NCI-H1436 (cell line): ENCODE results near the gene ST7.
"Not testable (repeated sequence)": the region's sequence is repeated elsewhere in the genome, so short reads cannot be mapped to it uniquely, and the experiment has no call there.

Source experiments
- DNase-seq: peaks from one replicate; lab custom pipeline; 2025; lab: John Stamatoyannopoulos, UW

ST7 gene, protein sequence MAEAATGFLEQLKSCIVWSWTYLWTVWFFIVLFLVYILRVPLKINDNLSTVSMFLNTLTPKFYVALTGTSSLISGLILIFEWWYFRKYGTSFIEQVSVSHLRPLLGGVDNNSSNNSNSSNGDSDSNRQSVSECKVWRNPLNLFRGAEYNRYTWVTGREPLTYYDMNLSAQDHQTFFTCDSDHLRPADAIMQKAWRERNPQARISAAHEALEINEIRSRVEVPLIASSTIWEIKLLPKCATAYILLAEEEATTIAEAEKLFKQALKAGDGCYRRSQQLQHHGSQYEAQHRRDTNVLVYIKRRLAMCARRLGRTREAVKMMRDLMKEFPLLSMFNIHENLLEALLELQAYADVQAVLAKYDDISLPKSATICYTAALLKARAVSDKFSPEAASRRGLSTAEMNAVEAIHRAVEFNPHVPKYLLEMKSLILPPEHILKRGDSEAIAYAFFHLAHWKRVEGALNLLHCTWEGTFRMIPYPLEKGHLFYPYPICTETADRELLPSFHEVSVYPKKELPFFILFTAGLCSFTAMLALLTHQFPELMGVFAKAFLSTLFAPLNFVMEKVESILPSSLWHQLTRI

DNA sequence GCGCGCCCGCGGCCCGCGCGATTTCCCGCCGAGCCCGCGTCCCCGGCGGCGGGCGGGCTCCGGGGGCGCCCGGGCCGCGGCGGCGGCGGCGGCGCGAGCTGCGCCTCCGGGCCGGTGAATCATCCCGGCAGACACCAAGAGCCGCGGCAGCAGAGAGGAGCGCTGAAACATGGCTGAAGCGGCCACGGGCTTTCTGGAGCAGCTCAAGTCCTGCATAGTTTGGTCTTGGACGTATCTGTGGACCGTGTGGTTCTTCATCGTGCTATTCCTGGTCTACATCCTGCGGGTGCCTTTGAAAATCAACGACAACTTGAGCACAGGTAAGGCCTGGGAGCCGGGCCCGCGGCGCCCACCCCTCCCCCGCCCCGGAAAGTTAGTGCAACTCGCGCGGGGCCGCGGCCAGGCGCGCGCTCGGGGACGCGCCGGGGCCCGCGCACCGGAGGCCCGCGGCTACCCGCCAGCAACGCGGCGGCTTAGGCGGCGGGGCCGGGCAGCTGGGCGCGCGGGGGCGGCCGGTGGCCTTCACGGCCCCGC lies at the start of gene ST7:
TSS of gene ST7 (plus strand) at position 130 of the 534 bp plus-strand sequence. CDS start at position 170, 40 bp downstream.
- peak; percentile 53 for DNase-seq

DNA sequence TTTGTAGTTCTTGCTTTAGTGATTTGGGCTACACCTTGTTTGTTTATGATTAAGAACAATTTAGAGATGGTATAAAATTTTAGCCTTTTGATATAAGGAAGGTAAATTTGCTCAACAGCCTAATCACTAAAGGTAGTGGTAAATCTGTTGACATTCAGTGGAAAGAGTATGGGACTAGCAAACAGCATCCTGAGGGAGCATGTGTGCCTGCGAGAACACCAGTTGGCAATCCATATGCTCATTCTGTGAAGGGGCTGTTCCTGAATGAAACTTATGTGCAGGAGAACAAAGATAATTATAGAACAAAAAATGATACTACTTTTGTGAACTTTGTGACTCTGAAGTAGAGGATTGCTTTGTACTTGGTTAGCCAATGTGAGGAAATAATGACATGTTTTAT lies 46.9 kb upstream of the ST7 start:
- DNase-seq: no peak

DNA sequence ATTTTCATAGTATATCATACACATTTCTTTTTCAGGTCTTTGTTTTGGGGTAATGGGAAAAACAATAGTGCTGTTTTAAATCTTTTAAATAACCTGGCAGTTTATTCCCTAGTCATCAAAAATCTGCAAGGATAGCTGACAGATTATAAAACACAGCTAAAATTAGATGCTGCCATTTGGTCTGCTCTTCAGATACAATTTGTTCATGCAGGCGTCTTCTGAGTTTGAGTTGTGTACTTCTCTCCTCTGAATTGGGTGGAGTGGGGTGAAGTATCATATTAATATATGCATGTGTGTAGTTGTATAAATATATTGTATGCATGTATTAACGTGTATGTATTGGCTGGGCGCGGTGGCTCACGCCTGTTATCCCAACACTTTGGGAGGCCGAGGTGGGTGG lies 42.9 kb upstream of the ST7 start:
- no peak for DNase-seq

- DNase-seq: no peak
Observed at GRCh38 chr7:116911801-116912200, 41.5 kb upstream of the ST7 start.

DNA sequence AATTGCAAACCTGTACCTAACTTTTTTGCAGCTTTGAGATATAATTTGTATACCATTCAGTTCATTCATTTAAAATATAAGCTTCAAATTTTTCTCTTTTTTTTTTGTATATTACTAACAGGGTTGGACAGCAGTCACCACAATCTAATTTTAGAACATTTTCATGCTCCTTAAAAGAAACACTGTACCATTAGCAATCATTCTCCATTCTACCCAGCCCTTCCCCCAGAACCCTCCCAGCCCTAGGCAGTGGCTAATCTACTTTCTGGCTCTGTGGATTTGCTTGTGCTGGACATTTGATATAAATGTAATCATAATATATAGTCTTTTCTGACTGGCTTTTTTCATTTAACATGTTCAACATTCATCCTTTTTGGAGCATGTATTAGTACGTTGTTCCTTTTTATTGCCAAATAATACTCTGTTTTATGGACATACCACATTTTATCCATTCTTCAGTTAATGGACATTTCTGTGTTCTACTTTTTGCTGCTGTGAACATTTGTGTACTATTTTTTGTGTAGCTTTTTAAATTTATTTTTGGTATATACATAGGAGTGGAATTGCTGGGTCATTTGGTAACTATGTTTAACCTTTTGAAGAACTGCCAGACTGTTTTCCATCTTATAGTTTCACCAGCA lies 40.9 kb upstream of the ST7 start:
- DNase-seq: no peak

GRCh38 chr7:116918704-116919103 lies 34.6 kb upstream of the ST7 start:
- DNase-seq: no peak

- DNase-seq: no peak
Observed at GRCh38 chr7:116920359-116920758, 32.9 kb upstream of the ST7 start.

GRCh38 chr7:116922545-116922944 lies 30.8 kb upstream of the ST7 start:
- no peak for DNase-seq

GRCh38 chr7:116924741-116925140 lies 28.6 kb upstream of the ST7 start:
- no peak for DNase-seq

DNA sequence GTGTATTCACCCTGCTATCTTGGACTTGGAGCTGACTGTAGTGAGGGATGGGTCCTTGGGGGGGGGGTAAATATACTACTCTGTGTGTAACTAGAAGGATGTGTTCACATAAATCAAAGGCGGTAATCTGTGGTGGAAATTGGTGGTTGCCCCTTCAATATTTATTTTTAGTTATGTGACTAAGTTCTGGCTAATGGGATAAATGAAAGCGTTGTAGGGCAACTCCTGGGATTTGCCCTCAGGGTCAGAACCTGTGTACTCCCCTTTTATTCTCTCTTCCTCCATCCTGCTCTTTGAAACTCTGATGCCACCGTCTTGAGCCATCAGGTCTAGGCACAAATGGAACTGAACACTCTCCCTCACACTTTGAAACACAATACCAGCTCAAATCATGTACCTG lies 24.3 kb upstream of the ST7 start:
- DNase-seq: no peak

DNA sequence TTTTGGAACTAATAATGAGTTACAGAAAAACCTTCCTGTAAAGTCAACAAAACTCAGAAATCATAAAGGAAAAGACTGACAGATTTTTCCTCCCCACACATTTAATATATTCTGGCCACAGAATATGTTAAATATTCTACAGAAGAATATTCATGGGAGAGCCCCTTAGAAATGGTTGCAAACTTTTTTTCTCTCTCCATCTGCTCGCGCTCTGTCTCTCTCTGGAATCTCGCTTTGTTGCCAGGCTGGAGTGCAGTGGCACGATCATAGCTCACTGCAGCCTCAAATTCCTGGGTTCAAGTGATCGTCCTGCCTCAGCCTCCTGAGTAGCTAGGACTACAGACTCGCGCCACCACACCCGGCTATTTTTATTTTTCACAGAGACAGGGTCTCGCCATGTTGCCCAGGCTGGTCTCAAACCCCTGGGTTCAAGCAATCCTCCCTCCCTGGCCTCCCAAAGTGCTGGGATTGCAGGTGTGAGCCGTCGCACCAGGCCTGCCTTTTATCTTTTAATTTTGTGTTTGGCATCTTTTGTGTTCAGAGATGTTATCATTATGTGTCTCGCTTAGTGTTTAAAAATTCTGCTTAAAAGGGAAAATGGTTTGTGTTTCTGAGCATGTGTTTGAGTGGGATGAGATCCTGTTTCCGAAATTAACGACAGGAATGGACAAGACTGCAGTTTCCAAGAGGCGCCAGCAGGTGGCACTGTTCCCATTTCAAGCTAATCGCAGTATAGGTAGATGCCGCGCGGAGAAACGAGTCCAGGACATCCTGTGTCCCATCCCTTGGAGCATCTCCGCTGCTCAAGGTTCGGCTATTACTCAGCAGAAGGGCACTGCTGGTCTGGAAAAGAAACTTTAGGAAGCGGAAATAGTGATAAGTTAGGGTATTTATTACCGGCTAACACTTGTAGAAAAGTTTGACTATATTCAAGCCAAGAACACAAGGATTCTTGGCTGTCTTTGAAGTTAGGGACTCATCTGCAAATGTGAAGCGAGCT lies 23.1 kb upstream of the ST7 start:
- DNase-seq: peak; percentile 54

DNA sequence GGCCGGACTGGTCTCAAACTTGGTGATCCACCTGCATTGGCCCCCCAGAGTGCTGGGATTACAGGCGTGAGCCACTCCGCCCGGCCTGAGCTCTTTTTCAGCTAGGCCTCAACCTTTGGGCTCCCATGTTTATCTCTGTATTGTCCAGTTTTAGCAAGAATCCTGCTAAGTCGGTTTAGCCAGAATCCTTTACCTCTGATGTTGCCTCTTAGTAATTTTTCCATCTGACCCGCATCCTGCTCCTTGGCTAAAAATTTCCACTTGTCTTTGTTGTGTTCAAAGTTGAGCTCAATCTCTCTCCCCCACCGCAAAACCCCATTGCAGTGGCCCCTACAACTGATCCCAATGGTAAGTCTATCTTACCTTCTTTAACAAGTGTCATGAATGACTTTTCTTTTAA lies 20.7 kb upstream of the ST7 start:
- DNase-seq: no peak

- DNase-seq: no peak
Observed at GRCh38 chr7:116933465-116933864, 19.8 kb upstream of the ST7 start.

- DNase-seq: no peak
Observed at GRCh38 chr7:116934580-116934979, 18.7 kb upstream of the ST7 start.

- DNase-seq: not testable (repeated sequence)
Observed at GRCh38 chr7:116936844-116937243, 16.5 kb upstream of the ST7 start.

GRCh38 chr7:116938678-116939077 lies 14.6 kb upstream of the ST7 start:
- no peak for DNase-seq

DNA sequence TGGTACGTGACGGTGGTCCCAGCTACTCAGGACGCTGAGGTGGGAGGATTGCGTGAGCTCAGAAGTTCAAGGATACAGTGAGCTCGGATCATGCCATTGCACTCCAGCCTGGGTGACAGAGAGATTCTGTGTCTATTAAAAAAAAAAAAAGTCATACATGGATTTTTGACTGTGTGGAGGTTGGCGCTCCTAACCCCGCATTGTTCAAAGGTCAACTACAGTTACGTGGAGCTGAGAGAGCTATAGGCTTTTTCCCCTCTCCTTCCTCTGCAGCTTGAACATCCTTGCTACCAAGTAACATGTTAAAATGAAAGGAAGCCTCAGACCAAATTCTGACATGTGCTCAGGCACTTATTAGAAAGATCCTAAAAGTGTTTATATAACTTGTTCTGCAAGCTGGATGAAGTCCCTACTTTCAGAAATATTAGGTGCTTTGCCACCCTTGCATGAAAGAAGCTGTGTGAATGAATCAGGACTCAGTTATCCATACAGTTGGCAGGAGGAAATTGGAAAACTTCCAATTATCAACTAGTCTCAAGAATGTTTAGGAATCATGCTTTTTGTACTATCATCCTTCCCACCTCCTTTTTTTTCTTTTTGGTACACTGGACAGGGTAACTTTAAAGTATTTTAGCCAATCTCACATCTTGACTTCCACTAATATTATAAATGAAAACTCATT lies 12.5 kb upstream of the ST7 start:
- DNase-seq: no peak

DNA sequence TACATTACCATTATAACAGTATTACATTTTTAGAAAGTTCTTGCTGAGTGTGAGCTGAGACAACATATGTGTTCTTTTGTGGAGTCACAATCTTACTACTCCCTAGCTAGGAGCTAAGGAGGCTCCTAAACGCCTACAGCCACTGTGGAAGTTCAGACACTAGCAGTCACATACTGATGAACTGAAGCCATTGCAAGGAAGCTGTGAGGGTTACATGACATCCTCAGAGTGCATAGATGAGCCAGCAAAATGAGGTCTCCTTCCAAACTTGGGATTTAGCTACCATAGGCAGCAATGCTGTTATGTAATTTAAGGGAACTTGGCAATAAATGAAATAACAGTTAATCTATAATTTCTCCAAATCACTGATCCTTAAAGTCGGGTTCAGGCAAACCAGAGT lies 10.8 kb upstream of the ST7 start:
- DNase-seq: no peak

DNA sequence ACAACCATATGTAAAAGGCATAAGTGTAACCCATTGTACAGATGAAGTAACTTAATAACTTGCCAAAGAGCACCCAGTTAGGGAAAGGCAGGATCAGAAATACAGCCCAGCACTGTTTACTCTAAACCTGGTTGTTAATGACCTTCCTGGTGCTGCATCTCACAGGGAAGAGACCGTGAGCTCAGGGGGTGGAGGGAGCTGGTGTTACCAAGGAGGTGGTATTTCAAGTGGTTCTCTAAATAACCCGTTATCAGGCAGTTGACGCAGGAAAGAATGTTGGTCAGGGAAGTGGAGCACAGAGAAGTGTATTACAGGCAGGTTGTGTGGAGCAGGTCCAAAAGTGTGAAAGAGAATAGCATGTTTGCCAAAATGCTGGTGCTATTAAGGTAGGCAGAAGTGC lies 4.4 kb upstream of the ST7 start:
- no peak for DNase-seq

- DNase-seq: no peak
Observed at GRCh38 chr7:116949941-116950801, 3.1 kb upstream of the ST7 start.
